Prostate gland (tissue), 2 donors: ENCODE results near the gene B4GALNT1.

Experiments used
- CTCF ChIP-seq, 4 experiments: fragments of 200-600 bp in 2 of 4; fragments of 450-650 bp in 2 of 4; sonication (generic) in 2 of 4; IDR thresholded peaks; 1 replicate in 3 of 4; 2 replicates in 1 of 4; pipeline ENCODE4 v1.5.1; 2016 to 2019; ENCODE audit warnings: antibody characterized with exemption in 4 of 4, mild to moderate bottlenecking in 2 of 4, moderate library complexity in 2 of 4
- POLR2A ChIP-seq: fragments of 450-650 bp; IDR thresholded peaks from one replicate; pipeline ENCODE4 v1.6.1; 2016; ENCODE audit warnings: antibody characterized with exemption, mild to moderate bottlenecking

DNA sequence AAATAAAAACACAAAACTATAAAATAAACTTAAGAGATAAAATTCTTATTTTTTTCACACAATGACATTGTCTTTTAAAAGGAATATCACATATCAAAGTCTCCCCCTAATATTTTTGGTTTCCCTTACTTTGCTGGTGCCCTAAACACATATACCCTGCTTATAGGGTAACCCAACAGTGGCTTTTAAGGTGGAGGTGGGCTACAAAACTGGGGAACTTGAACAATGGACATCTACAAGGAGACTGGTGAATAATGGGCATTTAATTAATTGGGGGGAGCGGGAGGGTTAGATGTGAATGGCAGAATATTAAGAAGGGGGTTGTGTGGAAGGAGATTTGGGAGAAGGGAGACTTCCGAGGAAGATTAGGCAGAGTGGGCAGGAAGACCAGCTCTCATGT lies 9.6 kb downstream of the B4GALNT1 start:
- TF ChIP-seq CTCF (IDR thresholded peaks at IDR 0.05) (no peak), POLR2A (no peak)
